DND-41 (cell line): ENCODE results near the gene CAP1.

Experiments used
- ATAC-seq: fragments of 200-7000 bp; cut with Tn5 transposase; 3 replicates; pipeline ENCODE4 v1.9.1; 2021; ENCODE audit warnings: low read depth; ENCODE audit not compliant: insufficient read depth
- DNase-seq: peaks from one replicate; pipeline ENCODE4 v3.0.0-alpha.2; 2020
- H2AFZ ChIP-seq: 2 replicates; pipeline ENCODE4 v1.6.0; 2012; ENCODE audit warnings: low read depth, low read length
- H3K27ac ChIP-seq: 2 replicates; pipeline ENCODE4 v1.5.1; 2012; ENCODE audit warnings: low read length, inconsistent platforms
- H3K27me3 ChIP-seq: fragments of 200-600 bp; sonication (generic); 2 replicates; pipeline ENCODE4 v1.6.0; 2012; ENCODE audit warnings: low read length, mild to moderate bottlenecking, inconsistent platforms; ENCODE audit not compliant: insufficient read depth, poor library complexity
- H3K36me3 ChIP-seq: 2 replicates; pipeline ENCODE4 v1.5.1; 2012; ENCODE audit warnings: low read length, inconsistent platforms; ENCODE audit not compliant: insufficient read depth
- H3K4me1 ChIP-seq: 2 replicates; pipeline ENCODE4 v1.5.1; 2012; ENCODE audit warnings: mild to moderate bottlenecking, low read length; ENCODE audit not compliant: insufficient read depth
- H3K4me2 ChIP-seq: 2 replicates; pipeline ENCODE4 v1.6.0; 2012; ENCODE audit warnings: mild to moderate bottlenecking, moderate library complexity, low read length, inconsistent platforms; ENCODE audit not compliant: insufficient read depth
- H3K4me3 ChIP-seq, 2 experiments: fragments of 200-600 bp in 1 of 2; shearing (Covaris generic) in 1 of 2; 2 replicates each; pipeline ENCODE4 v1.5.1; 2012 to 2016; ENCODE audit warnings: inconsistent platforms in 2 of 2, low read length in 2 of 2, mild to moderate bottlenecking in 2 of 2, low read depth in 1 of 2, moderate library complexity in 1 of 2
- H3K79me2 ChIP-seq: 2 replicates; pipeline ENCODE4 v1.6.0; 2012; ENCODE audit warnings: low read length, inconsistent platforms; ENCODE audit not compliant: insufficient read depth
- H3K9ac ChIP-seq: 2 replicates; pipeline ENCODE4 v1.6.0; 2012; ENCODE audit warnings: low read depth, mild to moderate bottlenecking, inconsistent platforms, low read length, moderate library complexity
- H3K9me3 ChIP-seq: 2 replicates; pipeline ENCODE4 v1.5.1; 2012; ENCODE audit warnings: low read length, moderate library complexity, mild to moderate bottlenecking, inconsistent platforms; ENCODE audit not compliant: insufficient read depth, severe bottlenecking
- H4K20me1 ChIP-seq: 2 replicates; pipeline ENCODE4 v1.6.0; 2012; ENCODE audit warnings: low read length; ENCODE audit not compliant: insufficient read depth
- CTCF ChIP-seq: IDR thresholded peaks from 2 replicates; pipeline ENCODE4 v1.5.1; 2012; ENCODE audit warnings: borderline replicate concordance, low read length, moderate library complexity, mild to moderate bottlenecking; ENCODE audit not compliant: poor library complexity, severe bottlenecking; ENCODE audit errors: extremely low read depth
- EZH2 ChIP-seq: IDR thresholded peaks from 3 replicates; pipeline ENCODE4 v1.6.1; 2012; ENCODE audit warnings: borderline replicate concordance, low read depth, mild to moderate bottlenecking, moderate library complexity, low read length, inconsistent platforms; ENCODE audit not compliant: severe bottlenecking

Gene CAP1

GRCh38 chr1:40042341-40042740 is 1.8 kb downstream of the CAP1 start:
- peaks cover 77% of the 10 kb centered on the region for H3K79me2 ChIP-seq
- no peak for TF ChIP-seq EZH2
- no peak for TF ChIP-seq CTCF
- ATAC-seq (no peak), DNase-seq (no peak)
- H3K4me1 ChIP-seq, result peaks cover 41% of the 10 kb centered on the region
- peak overlapping the region; percentile 83 for H3K4me2 ChIP-seq
- H3K27me3 ChIP-seq, result no peaks in the 10 kb centered on the region
- H3K9ac ChIP-seq, result no peak overlapping the region; the same call in 1 of the 2 replicates
- peak overlapping the region in 1 of 2 experiments; percentile 99; a peak in 2 of 4 replicates for H3K4me3 ChIP-seq
- H4K20me1 ChIP-seq, result peaks cover 31% of the 10 kb centered on the region; the same call in 1 of the 2 replicates
- no peak overlapping the region for H2AFZ ChIP-seq
- H3K27ac ChIP-seq, result peak overlapping the region; percentile 11; the same call in 1 of the 2 replicates
- H3K36me3 ChIP-seq, result peaks cover 18% of the 10 kb centered on the region
- H3K9me3 ChIP-seq, result no peaks in the 10 kb centered on the region

- no peak for DNase-seq
- no peak overlapping the region for H3K4me3 ChIP-seq
- H3K36me3 ChIP-seq, result peaks cover 18% of the 10 kb centered on the region
- peaks cover 44% of the 10 kb centered on the region; the same call in 1 of the 2 replicates for H4K20me1 ChIP-seq
- H3K9me3 ChIP-seq, result no peaks in the 10 kb centered on the region
- peaks cover 35% of the 10 kb centered on the region for H3K4me1 ChIP-seq
- peaks cover 94% of the 10 kb centered on the region for H3K79me2 ChIP-seq
- H3K9ac ChIP-seq, result no peak overlapping the region; the same call in 1 of the 2 replicates
- ATAC-seq, result no peak
- no peaks in the 10 kb centered on the region for H3K27me3 ChIP-seq
- no peak overlapping the region for H3K27ac ChIP-seq
- TF ChIP-seq CTCF, result no peak
- TF ChIP-seq EZH2, result no peak
- no peak overlapping the region for H3K4me2 ChIP-seq
- no peak overlapping the region for H2AFZ ChIP-seq
Observed at GRCh38 chr1:40044110-40044509, 3.6 kb downstream of the CAP1 start.

GRCh38 chr1:40045182-40045581 is 4.7 kb downstream of the CAP1 start:
- H3K27me3 ChIP-seq, result no peaks in the 10 kb centered on the region
- TF ChIP-seq CTCF (no peak), EZH2 (no peak)
- H3K4me1 ChIP-seq, result peaks cover 28% of the 10 kb centered on the region
- DNase-seq (no peak), ATAC-seq (no peak)
- peaks cover 28% of the 10 kb centered on the region for H3K36me3 ChIP-seq
- no peak overlapping the region for H3K27ac ChIP-seq
- no peak overlapping the region for H3K9ac ChIP-seq
- no peak overlapping the region for H3K4me3 ChIP-seq
- 0 out of 2 replicates have a peak overlapping the region, but pooled peaks have one; percentile 16 for H3K4me2 ChIP-seq
- H4K20me1 ChIP-seq, result peaks cover 54% of the 10 kb centered on the region; the same call in 1 of the 2 replicates
- peaks cover 97% of the 10 kb centered on the region for H3K79me2 ChIP-seq
- no peaks in the 10 kb centered on the region for H3K9me3 ChIP-seq
- H2AFZ ChIP-seq, result no peak overlapping the region
